ENCODE measurements around the gene GPSM1. TPM values are rescaled to one million over a fixed set of nuclear protein-coding genes. Genes with fewer than 3 reads are reported as not detected.

Gene GPSM1
- total RNA-seq, 1 experiment from 2014 or later: 14.2 TPM

- TF ChIP-seq SOX15 (CRISPR knock-in tag; IDR thresholded peaks at IDR 0.05): no peak
- TF ChIP-seq JAZF1 (CRISPR knock-in tag; IDR thresholded peaks at IDR 0.05): no peak
- TF ChIP-seq AR (CRISPR knock-in tag; IDR thresholded peaks at IDR 0.05): no peak
- TF ChIP-seq ERG (CRISPR knock-in tag; IDR thresholded peaks at IDR 0.05): no peak
- TF ChIP-seq ZNF396 (CRISPR knock-in tag; IDR thresholded peaks at IDR 0.05; ENCODE audit: borderline replicate concordance): no peak
- no peak for TF ChIP-seq MYBL2 (CRISPR knock-in tag; IDR thresholded peaks at IDR 0.05)
- no peak for TF ChIP-seq GTF2I (CRISPR knock-in tag; conservative IDR thresholded peaks at IDR 0.05)
- no peak for TF ChIP-seq TEAD4 (CRISPR knock-in tag; IDR thresholded peaks at IDR 0.05)
- TF ChIP-seq, protein P1, sequence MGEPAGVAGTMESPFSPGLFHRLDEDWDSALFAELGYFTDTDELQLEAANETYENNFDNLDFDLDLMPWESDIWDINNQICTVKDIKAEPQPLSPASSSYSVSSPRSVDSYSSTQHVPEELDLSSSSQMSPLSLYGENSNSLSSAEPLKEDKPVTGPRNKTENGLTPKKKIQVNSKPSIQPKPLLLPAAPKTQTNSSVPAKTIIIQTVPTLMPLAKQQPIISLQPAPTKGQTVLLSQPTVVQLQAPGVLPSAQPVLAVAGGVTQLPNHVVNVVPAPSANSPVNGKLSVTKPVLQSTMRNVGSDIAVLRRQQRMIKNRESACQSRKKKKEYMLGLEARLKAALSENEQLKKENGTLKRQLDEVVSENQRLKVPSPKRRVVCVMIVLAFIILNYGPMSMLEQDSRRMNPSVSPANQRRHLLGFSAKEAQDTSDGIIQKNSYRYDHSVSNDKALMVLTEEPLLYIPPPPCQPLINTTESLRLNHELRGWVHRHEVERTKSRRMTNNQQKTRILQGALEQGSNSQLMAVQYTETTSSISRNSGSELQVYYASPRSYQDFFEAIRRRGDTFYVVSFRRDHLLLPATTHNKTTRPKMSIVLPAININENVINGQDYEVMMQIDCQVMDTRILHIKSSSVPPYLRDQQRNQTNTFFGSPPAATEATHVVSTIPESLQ (CRISPR knock-in tag; IDR thresholded peaks at IDR 0.05): no peak
- no peak for TF ChIP-seq PRRX2 (CRISPR knock-in tag; IDR thresholded peaks at IDR 0.05)
- no peak for TF ChIP-seq GRHL2 (CRISPR knock-in tag; IDR thresholded peaks at IDR 0.05; ENCODE audit: insufficient replicate concordance, severe bottlenecking)
- no peak for TF ChIP-seq ESRRA (CRISPR knock-in tag; IDR thresholded peaks at IDR 0.05; ENCODE audit: borderline replicate concordance)
- no peak overlapping the region for H3K27ac Mint-ChIP-seq
- no peaks in the 10 kb centered on the region for H3K36me3 Mint-ChIP-seq
- H3K4me3 Mint-ChIP-seq: no peak overlapping the region
- ATAC-seq: no peak
- H3K27me3 Mint-ChIP-seq (ENCODE audit: low read depth): no peaks in the 10 kb centered on the region
- H3K9me3 Mint-ChIP-seq: peaks cover 4% of the 10 kb centered on the region; the same call in 1 of the 2 replicates
- peaks cover 7% of the 10 kb centered on the region; the same call in 1 of the 2 replicates for H3K4me1 Mint-ChIP-seq
- CTCF ChIA-PET: interaction anchor here (0.6 to 2.9 kb wide), 13 partner anchors 9 to 525 kb away, joined by 3 to 22 read pairs (median 3); partner anchors contain the start of gene GPSM1
- POLR2A ChIA-PET: no interaction called here
- DNase-seq (ENCODE audit: low spot score): no peak
Measured at GRCh38 chr9:136284311-136284710, 43.0 kb upstream of the GPSM1 start.

- CTCF ChIA-PET: interaction anchor here (0.7 to 2.9 kb wide), 5 partner anchors 17 to 524 kb away, joined by 3 to 22 read pairs (median 3); no protein-coding TSS in a partner anchor
- DNase-seq (ENCODE audit: low spot score): no peak
- Mint-ChIP-seq H3K27me3 (ENCODE audit: low read depth) (no peaks in the 10 kb centered on the region), H3K27ac (no peak overlapping the region), H3K4me3 (no peak overlapping the region), H3K36me3 (no peaks in the 10 kb centered on the region), H3K4me1 (peaks cover 7% of the 10 kb centered on the region; the same call in 1 of the 2 replicates), H3K9me3 (peaks cover 3% of the 10 kb centered on the region; the same call in 1 of the 2 replicates)
- POLR2A ChIA-PET: no interaction called here
- ATAC-seq: no peak
- no peak for TF ChIP-seq NFE2L1 (CRISPR knock-in tag; IDR thresholded peaks at IDR 0.05)
- no peak for TF ChIP-seq ATF3 (CRISPR knock-in tag; conservative IDR thresholded peaks at IDR 0.05)
- TF ChIP-seq, protein P2, sequence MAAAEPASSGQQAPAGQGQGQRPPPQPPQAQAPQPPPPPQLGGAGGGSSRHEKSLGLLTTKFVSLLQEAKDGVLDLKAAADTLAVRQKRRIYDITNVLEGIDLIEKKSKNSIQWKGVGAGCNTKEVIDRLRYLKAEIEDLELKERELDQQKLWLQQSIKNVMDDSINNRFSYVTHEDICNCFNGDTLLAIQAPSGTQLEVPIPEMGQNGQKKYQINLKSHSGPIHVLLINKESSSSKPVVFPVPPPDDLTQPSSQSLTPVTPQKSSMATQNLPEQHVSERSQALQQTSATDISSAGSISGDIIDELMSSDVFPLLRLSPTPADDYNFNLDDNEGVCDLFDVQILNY (CRISPR knock-in tag; IDR thresholded peaks at IDR 0.05): no peak
- TF ChIP-seq MLX (CRISPR knock-in tag; IDR thresholded peaks at IDR 0.05): no peak
- no peak for TF ChIP-seq ZNF138 (CRISPR knock-in tag; conservative IDR thresholded peaks at IDR 0.05)
- no peak for TF ChIP-seq PRRX2 (CRISPR knock-in tag; IDR thresholded peaks at IDR 0.05)
- no peak for TF ChIP-seq ZNF671 (CRISPR knock-in tag; IDR thresholded peaks at IDR 0.05)
- no peak for TF ChIP-seq FOXP1 (CRISPR knock-in tag; IDR thresholded peaks at IDR 0.05; ENCODE audit: borderline replicate concordance)
- TF ChIP-seq OVOL2 (CRISPR knock-in tag; IDR thresholded peaks at IDR 0.05; ENCODE audit: borderline replicate concordance): no peak
- no peak for TF ChIP-seq CTCF (IDR thresholded peaks at IDR 0.05)
- no peak for TF ChIP-seq ETV6 (CRISPR knock-in tag; IDR thresholded peaks at IDR 0.05)
- no peak for TF ChIP-seq NFATC4 (CRISPR knock-in tag; IDR thresholded peaks at IDR 0.05)
- no peak for TF ChIP-seq ZNF232 (CRISPR knock-in tag; IDR thresholded peaks at IDR 0.05)
- no peak for TF ChIP-seq ZNF263 (CRISPR knock-in tag; IDR thresholded peaks at IDR 0.05; ENCODE audit: low read depth)
- no peak for TF ChIP-seq SOX15 (CRISPR knock-in tag; IDR thresholded peaks at IDR 0.05)
Measured at GRCh38 chr9:136284951-136285350, 42.4 kb upstream of the GPSM1 start.

Measured in WTC11 (cell line).